IMR-90 (cell line): Measurements from ENCODE around the gene ADGRA1. TPM values are rescaled to one million over a fixed set of nuclear protein-coding genes. Genes with fewer than 3 reads are reported as not detected.

Experiments
- ATAC-seq: fragments of 200-7000 bp; cut with Tn5 transposase; 2 replicates; pipeline ENCODE4 v1.9.1; 2020; ENCODE audit warnings: low read depth, mild to moderate bottlenecking, moderate library complexity
- BruUV-seq: library from RNA; stranded (reverse); fragments of 400-500 nt; replicated peaks from 2 replicates; lab custom pipeline; 2021; lab: Mats Ljungman, UMichigan
- CTCF ChIA-PET: fragments of 300-600 bp; formaldehyde crosslinking; extraction: SDS; loops from one replicate; lab custom pipeline; 2021; ENCODE audit warnings: antibody characterized with exemption; lab: Yijun Ruan, JAX
- POLR2A ChIA-PET: fragments of 300-600 bp; sonication (Branson Sonifier 250); formaldehyde crosslinking; loops from one replicate; lab custom pipeline; 2022; ENCODE audit warnings: antibody characterized with exemption; ENCODE audit not compliant: unreplicated experiment; lab: Charles Lee
- DNase-seq: peaks from one replicate; pipeline ENCODE4 v3.0.0; 2013
- H2AFZ ChIP-seq: replicated peaks from 2 replicates; pipeline ENCODE3; 2013; ENCODE audit warnings: low read length, mild to moderate bottlenecking; ENCODE audit not compliant: poor library complexity
- H2AK5ac ChIP-seq: 2 replicates; pipeline ENCODE4 v1.6.1; 2013; ENCODE audit warnings: low read depth, low read length, inconsistent platforms
- H2AK9ac ChIP-seq: replicated peaks from 2 replicates; pipeline ENCODE3; 2013; ENCODE audit warnings: mild to moderate bottlenecking, low read depth, low read length, moderate library complexity; ENCODE audit not compliant: poor library complexity
- H2BK120ac ChIP-seq: 2 replicates; pipeline ENCODE4 v1.6.1; 2013; ENCODE audit warnings: low read depth, low read length, inconsistent platforms
- H2BK15ac ChIP-seq: 3 replicates; pipeline ENCODE4 v1.6.1; 2013; ENCODE audit warnings: low read depth, low read length, inconsistent platforms
- H2BK20ac ChIP-seq: 2 replicates; pipeline ENCODE4 v1.6.1; 2013; ENCODE audit warnings: low read depth, mild to moderate bottlenecking, inconsistent platforms, low read length, moderate library complexity
- H2BK5ac ChIP-seq: 2 replicates; pipeline ENCODE4 v1.6.1; 2013; ENCODE audit warnings: mild to moderate bottlenecking, low read depth, low read length, inconsistent platforms; ENCODE audit not compliant: poor library complexity, severe bottlenecking
- H3K14ac ChIP-seq: replicated peaks from 2 replicates; pipeline ENCODE4 v1.6.1; 2013; ENCODE audit warnings: low read depth, low read length, inconsistent platforms
- H3K18ac ChIP-seq: 2 replicates; pipeline ENCODE4 v1.6.1; 2013; ENCODE audit warnings: low read depth, low read length, control low read depth
- H3K23ac ChIP-seq: 2 replicates; pipeline ENCODE4 v1.6.1; 2013; ENCODE audit warnings: low read depth, low read length, inconsistent platforms
- H3K27ac ChIP-seq: 2 replicates; pipeline ENCODE4 v1.5.1; 2013; ENCODE audit warnings: mild to moderate bottlenecking, control low read depth, low read length; ENCODE audit not compliant: insufficient read depth
- H3K27me3 ChIP-seq: 2 replicates; pipeline ENCODE4 v1.6.1; 2013; ENCODE audit warnings: low read length; ENCODE audit not compliant: control insufficient read depth, insufficient read depth
- H3K36me3 ChIP-seq: 2 replicates; pipeline ENCODE4 v1.6.1; 2013; ENCODE audit warnings: low read length, mixed read lengths; ENCODE audit not compliant: control insufficient read depth, insufficient read depth
- H3K4ac ChIP-seq: 2 replicates; pipeline ENCODE4 v1.6.1; 2013; ENCODE audit warnings: low read depth, low read length, inconsistent platforms
- H3K4me1 ChIP-seq: 2 replicates; pipeline ENCODE4 v1.6.1; 2013; ENCODE audit warnings: low read length, mixed read lengths; ENCODE audit not compliant: control insufficient read depth, insufficient read depth
- H3K4me2 ChIP-seq: 2 replicates; pipeline ENCODE4 v1.6.1; 2013; ENCODE audit warnings: low read depth, mild to moderate bottlenecking, control low read depth, low read length, moderate library complexity
- H3K4me3 ChIP-seq: 2 replicates; pipeline ENCODE4 v1.5.1; 2013; ENCODE audit warnings: low read depth, mild to moderate bottlenecking, control low read depth, low read length, moderate library complexity; ENCODE audit not compliant: insufficient read depth
- H3K56ac ChIP-seq: 2 replicates; pipeline ENCODE4 v1.6.1; 2013; ENCODE audit warnings: low read length, inconsistent platforms; ENCODE audit not compliant: insufficient read depth; ENCODE audit errors: extremely low read depth
- H3K79me1 ChIP-seq, 2 experiments: 2 replicates each; pipeline ENCODE4 v1.6.1; 2013; ENCODE audit warnings: low read length in 2 of 2, inconsistent platforms in 1 of 2, low read depth in 1 of 2
- H3K9ac ChIP-seq: 2 replicates; pipeline ENCODE4 v1.6.1; 2013; ENCODE audit warnings: low read depth, low read length, control low read depth
- H3K9me1 ChIP-seq: 2 replicates; pipeline ENCODE4 v1.6.1; 2013; ENCODE audit warnings: low read length, inconsistent platforms; ENCODE audit not compliant: insufficient read depth
- H3K9me3 ChIP-seq: 2 replicates; pipeline ENCODE4 v1.6.1; 2013; ENCODE audit warnings: low read length; ENCODE audit not compliant: control insufficient read depth, insufficient read depth
- H4K20me1 ChIP-seq: 2 replicates; pipeline ENCODE4 v1.6.1; 2013; ENCODE audit warnings: low read length, inconsistent platforms; ENCODE audit not compliant: insufficient read depth
- H4K5ac ChIP-seq: 2 replicates; pipeline ENCODE4 v1.6.1; 2013; ENCODE audit warnings: mild to moderate bottlenecking, low read depth, low read length, control low read depth
- H4K8ac ChIP-seq, 2 experiments: 2 replicates each; pipeline ENCODE4 v1.6.1; 2013; ENCODE audit warnings: low read depth in 2 of 2, low read length in 2 of 2, control low read depth in 1 of 2, inconsistent platforms in 1 of 2
- H4K91ac ChIP-seq: 2 replicates; pipeline ENCODE4 v1.6.1; 2013; ENCODE audit warnings: low read depth, low read length, inconsistent platforms; ENCODE audit not compliant: insufficient read depth
- BHLHE40 ChIP-seq: fragments of 150-350 bp; IDR thresholded peaks from 2 replicates; pipeline ENCODE4 v1.6.1; 2016; ENCODE audit warnings: mild to moderate bottlenecking, low read depth, low read length
- CEBPB ChIP-seq: IDR thresholded peaks from 2 replicates; pipeline ENCODE4 v1.6.1; 2012; ENCODE audit warnings: low read depth, low read length, improper control_type of control experiment
- CHD1 ChIP-seq: IDR thresholded peaks from 2 replicates; pipeline ENCODE4 v1.6.1; 2012; ENCODE audit warnings: low read depth, low read length, improper control_type of control experiment
- FOS ChIP-seq: fragments of 150-350 bp; IDR thresholded peaks from 2 replicates; pipeline ENCODE4 v1.6.1; 2016; ENCODE audit warnings: low read depth, low read length
- MAFK ChIP-seq: IDR thresholded peaks from 2 replicates; pipeline ENCODE4 v1.6.1; 2012; ENCODE audit warnings: low read depth, low read length, improper control_type of control experiment
- MAZ ChIP-seq: IDR thresholded peaks from 2 replicates; pipeline ENCODE4 v1.6.1; 2012; ENCODE audit warnings: low read depth, mild to moderate bottlenecking, low read length, improper control_type of control experiment, moderate library complexity, borderline replicate concordance
- MXI1 ChIP-seq: IDR thresholded peaks from 2 replicates; pipeline ENCODE4 v1.6.1; 2012; ENCODE audit warnings: low read depth, mild to moderate bottlenecking, low read length, moderate library complexity, borderline replicate concordance
- NFE2L2 ChIP-seq: fragments of 150-350 bp; IDR thresholded peaks from 2 replicates; pipeline ENCODE4 v1.6.1; 2016; ENCODE audit warnings: low read depth, mild to moderate bottlenecking, low read length
- POLR2A ChIP-seq: IDR thresholded peaks from 2 replicates; pipeline ENCODE4 v1.6.1; 2012; ENCODE audit warnings: mild to moderate bottlenecking, low read depth, low read length
- RAD21 ChIP-seq: IDR thresholded peaks from 2 replicates; pipeline ENCODE4 v1.6.1; 2012; ENCODE audit warnings: low read length, improper control_type of control experiment
- RCOR1 ChIP-seq: IDR thresholded peaks from 2 replicates; pipeline ENCODE4 v1.6.1; 2012; ENCODE audit warnings: mild to moderate bottlenecking, low read length, improper control_type of control experiment; ENCODE audit not compliant: insufficient replicate concordance
- RFX5 ChIP-seq: IDR thresholded peaks from 2 replicates; pipeline ENCODE4 v1.8.0; 2012; ENCODE audit warnings: low read depth, mild to moderate bottlenecking, low read length, moderate library complexity
- SMC3 ChIP-seq: fragments of 150-350 bp; IDR thresholded peaks from 2 replicates; pipeline ENCODE4 v1.6.1; 2016; ENCODE audit warnings: low read depth, mild to moderate bottlenecking, antibody characterized with exemption, low read length, moderate library complexity
- WGBS, 2 experiments: methylation state at CpG; one replicate each; pipeline versions ENCODE4 v1.1.5 to v1.1.7; 2013; ENCODE audit warnings: missing lambda C conversion rate in 2 of 2; ENCODE audit not compliant: insufficient read length in 1 of 2; ENCODE audit errors: extremely low coverage in 2 of 2; 5-methylcytosine and 5-hydroxymethylcytosine counted together
- dilution Hi-C: fragments of 300-500 bp; cut with HindIII; formaldehyde crosslinking; loops from one replicate; pipeline ENCODE4 v1.14.3; 2018; ENCODE audit warnings: low sequenced_read_pairs; ENCODE audit not compliant: unreplicated experiment
- in situ Hi-C: fragments of 300-500 bp; cut with MboI; formaldehyde crosslinking; loops from 3 replicates; pipeline ENCODE4 v1.14.3; 2019; ENCODE audit warnings: low sequenced_read_pairs, inconsistent platforms, mixed read lengths
- intact Hi-C: fragments of 100-400 bp; cut with micrococcal nuclease; formaldehyde crosslinking; loops from 2 replicates; pipeline ENCODE4 v1.10.0; 2022
- polyA plus RNA-seq, 3 experiments: library from polyadenylated mRNA; depleted of rRNA; stranded (reverse); fragments of >200 nt; gene quantifications; 2 replicates each; pipeline ENCODE4 v1.2.3, GENCODE V29; 2012; ENCODE audit warnings: low replicate concordance in 1 of 3
- total RNA-seq: library from RNA; depleted of rRNA; stranded (reverse); fragments of >200 nt; gene quantifications from 2 replicates; pipeline ENCODE4 v1.2.3, GENCODE V29; 2012
- TF ChIP-seq, protein P1 (sequence below): fragments of 150-350 bp; IDR thresholded peaks from 2 replicates; pipeline ENCODE4 v1.6.1; 2017; ENCODE audit warnings: mild to moderate bottlenecking, antibody characterized with exemption, low read length, low read depth
- TF ChIP-seq, protein P2 (sequence below): fragments of 150-350 bp; IDR thresholded peaks from 2 replicates; pipeline ENCODE4 v1.6.1; 2016; ENCODE audit warnings: low read depth, mild to moderate bottlenecking, low read length, moderate library complexity, borderline replicate concordance
- TF ChIP-seq, protein P3 (sequence below): conservative IDR thresholded peaks from 2 replicates; pipeline ENCODE4 v1.5.1; 2012; ENCODE audit warnings: mild to moderate bottlenecking, low read depth, low read length, improper control_type of control experiment

The ADGRA1 gene
- total and polyA plus RNA-seq, 2 of the 4 experiments (the other 2 are of a cell fraction), result not detected

DNA sequence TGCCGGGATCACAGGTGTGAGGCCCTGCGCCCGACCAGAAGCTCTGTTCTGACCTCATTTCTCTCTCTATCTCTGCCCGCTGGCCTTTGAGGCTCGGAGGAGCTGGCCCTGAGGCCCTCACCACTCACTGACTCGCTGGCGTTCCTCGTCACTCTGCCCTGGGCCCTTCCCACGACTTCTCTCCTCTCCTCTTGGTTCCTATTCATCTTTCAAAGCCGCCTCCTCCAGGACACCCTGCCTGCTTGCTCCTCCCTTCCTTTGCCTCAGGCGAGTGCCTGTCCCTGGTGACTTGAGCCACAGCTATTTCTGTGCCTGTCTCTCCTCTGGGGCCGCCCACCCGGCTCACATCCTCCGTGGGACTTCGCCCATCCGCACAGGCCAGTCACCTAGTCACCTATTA, 17.3 kb upstream of the ADGRA1 start:
- CTCF ChIA-PET, result no interaction called here
- DNase-seq (no peak), ATAC-seq (no peak)
- H2AK9ac ChIP-seq, result no peak overlapping the region
- no peak overlapping the region for H3K14ac ChIP-seq
- no peak overlapping the region for H3K4me3 ChIP-seq
- dilution Hi-C loops, result no loop called here
- no peak overlapping the region for H4K8ac ChIP-seq
- H4K20me1 ChIP-seq, result no peaks in the 10 kb centered on the region
- H3K23ac ChIP-seq, result no peak overlapping the region
- no peak overlapping the region for H2BK5ac ChIP-seq
- no peak overlapping the region for H2AK5ac ChIP-seq
- TF ChIP-seq CHD1, result no peak
- TF ChIP-seq, protein P1, sequence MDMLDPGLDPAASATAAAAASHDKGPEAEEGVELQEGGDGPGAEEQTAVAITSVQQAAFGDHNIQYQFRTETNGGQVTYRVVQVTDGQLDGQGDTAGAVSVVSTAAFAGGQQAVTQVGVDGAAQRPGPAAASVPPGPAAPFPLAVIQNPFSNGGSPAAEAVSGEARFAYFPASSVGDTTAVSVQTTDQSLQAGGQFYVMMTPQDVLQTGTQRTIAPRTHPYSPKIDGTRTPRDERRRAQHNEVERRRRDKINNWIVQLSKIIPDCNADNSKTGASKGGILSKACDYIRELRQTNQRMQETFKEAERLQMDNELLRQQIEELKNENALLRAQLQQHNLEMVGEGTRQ, result no peak
- no peak for TF ChIP-seq POLR2A
- TF ChIP-seq RAD21, result no peak
- no peak for TF ChIP-seq MAFK
- no peak for TF ChIP-seq NFE2L2
- TF ChIP-seq SMC3, result no peak
- TF ChIP-seq BHLHE40, result no peak
- TF ChIP-seq CEBPB, result no peak
- TF ChIP-seq, protein P2, sequence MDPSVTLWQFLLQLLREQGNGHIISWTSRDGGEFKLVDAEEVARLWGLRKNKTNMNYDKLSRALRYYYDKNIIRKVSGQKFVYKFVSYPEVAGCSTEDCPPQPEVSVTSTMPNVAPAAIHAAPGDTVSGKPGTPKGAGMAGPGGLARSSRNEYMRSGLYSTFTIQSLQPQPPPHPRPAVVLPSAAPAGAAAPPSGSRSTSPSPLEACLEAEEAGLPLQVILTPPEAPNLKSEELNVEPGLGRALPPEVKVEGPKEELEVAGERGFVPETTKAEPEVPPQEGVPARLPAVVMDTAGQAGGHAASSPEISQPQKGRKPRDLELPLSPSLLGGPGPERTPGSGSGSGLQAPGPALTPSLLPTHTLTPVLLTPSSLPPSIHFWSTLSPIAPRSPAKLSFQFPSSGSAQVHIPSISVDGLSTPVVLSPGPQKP, result no peak
- no peak for TF ChIP-seq FOS
- TF ChIP-seq RFX5, result no peak
- TF ChIP-seq MXI1, result no peak
- no peak for TF ChIP-seq MAZ
- TF ChIP-seq RCOR1, result no peak
- TF ChIP-seq, protein P3, sequence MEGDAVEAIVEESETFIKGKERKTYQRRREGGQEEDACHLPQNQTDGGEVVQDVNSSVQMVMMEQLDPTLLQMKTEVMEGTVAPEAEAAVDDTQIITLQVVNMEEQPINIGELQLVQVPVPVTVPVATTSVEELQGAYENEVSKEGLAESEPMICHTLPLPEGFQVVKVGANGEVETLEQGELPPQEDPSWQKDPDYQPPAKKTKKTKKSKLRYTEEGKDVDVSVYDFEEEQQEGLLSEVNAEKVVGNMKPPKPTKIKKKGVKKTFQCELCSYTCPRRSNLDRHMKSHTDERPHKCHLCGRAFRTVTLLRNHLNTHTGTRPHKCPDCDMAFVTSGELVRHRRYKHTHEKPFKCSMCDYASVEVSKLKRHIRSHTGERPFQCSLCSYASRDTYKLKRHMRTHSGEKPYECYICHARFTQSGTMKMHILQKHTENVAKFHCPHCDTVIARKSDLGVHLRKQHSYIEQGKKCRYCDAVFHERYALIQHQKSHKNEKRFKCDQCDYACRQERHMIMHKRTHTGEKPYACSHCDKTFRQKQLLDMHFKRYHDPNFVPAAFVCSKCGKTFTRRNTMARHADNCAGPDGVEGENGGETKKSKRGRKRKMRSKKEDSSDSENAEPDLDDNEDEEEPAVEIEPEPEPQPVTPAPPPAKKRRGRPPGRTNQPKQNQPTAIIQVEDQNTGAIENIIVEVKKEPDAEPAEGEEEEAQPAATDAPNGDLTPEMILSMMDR, result no peak
- H3K18ac ChIP-seq, result no peak overlapping the region
- no peak overlapping the region for H3K4me2 ChIP-seq
- no peak overlapping the region for H3K56ac ChIP-seq
- no peak overlapping the region for H3K27ac ChIP-seq
- H4K5ac ChIP-seq, result no peak overlapping the region
- intact Hi-C loops, result no loop called here
- H2BK15ac ChIP-seq, result no peak overlapping the region
- H2AFZ ChIP-seq, result no peak overlapping the region
- no peaks in the 10 kb centered on the region for H3K79me1 ChIP-seq
- no peaks in the 10 kb centered on the region for H3K4me1 ChIP-seq
- in situ Hi-C loops, result no loop called here
- H3K27me3 ChIP-seq, result no peaks in the 10 kb centered on the region; the same call in 1 of the 2 replicates
- 51% methylated on average over 12 of the region's 16 CpGs; no CpG with 5 or more reads in 1 of the 2 experiments for WGBS, 2 experiments
- no TSS peak for BruUV-seq
- H2BK120ac ChIP-seq, result no peak overlapping the region
- H3K9me3 ChIP-seq, result no peaks in the 10 kb centered on the region; the same call in 1 of the 2 replicates
- no peaks in the 10 kb centered on the region for H3K36me3 ChIP-seq
- no peak overlapping the region for H4K91ac ChIP-seq
- H3K9ac ChIP-seq, result no peak overlapping the region
- POLR2A ChIA-PET, result no interaction called here
- H2BK20ac ChIP-seq, result no peak overlapping the region
- no peak overlapping the region for H3K4ac ChIP-seq
- no peaks in the 10 kb centered on the region for H3K9me1 ChIP-seq
